ENCODE measurements around the gene C6orf47.

The C6orf47 gene

DNA sequence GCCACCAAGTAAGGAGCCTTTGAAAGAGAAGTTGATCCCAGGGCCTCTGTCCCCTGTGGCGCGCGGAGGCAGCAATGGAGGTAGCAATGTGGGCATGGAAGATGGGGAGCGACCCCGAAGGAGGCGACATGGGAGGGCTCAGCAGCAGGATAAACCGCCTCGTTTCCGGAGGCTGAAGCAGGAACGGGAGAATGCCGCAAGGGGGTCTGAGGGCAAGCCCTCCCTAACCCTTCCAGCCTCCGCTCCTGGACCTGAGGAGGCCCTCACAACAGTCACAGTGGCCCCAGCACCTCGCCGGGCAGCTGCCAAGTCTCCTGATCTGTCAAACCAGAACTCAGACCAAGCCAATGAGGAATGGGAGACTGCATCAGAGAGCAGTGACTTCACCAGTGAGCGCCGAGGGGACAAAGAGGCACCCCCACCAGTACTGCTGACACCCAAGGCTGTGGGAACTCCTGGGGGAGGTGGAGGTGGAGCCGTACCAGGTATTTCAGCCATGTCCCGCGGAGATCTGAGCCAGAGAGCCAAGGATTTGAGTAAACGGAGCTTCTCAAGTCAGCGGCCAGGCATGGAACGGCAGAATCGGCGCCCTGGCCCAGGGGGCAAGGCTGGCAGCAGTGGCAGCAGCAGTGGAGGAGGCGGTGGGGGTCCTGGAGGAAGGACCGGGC is 28.2 kb downstream of the C6orf47 start:
- Histone ChIP-seq H3K36me3 (ENCODE audit: insufficient read depth, low read length) (peaks cover 100% of the 10 kb centered on the region), H3K27ac (ENCODE audit: low read depth, low read length, poor library complexity, severe bottlenecking) (no peak overlapping the region), H3K4me2 (ENCODE audit: low read length) (no peak overlapping the region), H3K79me2 (ENCODE audit: insufficient read depth, low read length) (no peaks in the 10 kb centered on the region), H4K20me1 (ENCODE audit: insufficient read depth, low read length) (no peaks in the 10 kb centered on the region), H3K4me3 (ENCODE audit: low read depth, low read length, poor library complexity, severe bottlenecking) (no peak overlapping the region), H3K9me3 (ENCODE audit: low read length) (no peaks in the 10 kb centered on the region), H2AFZ (ENCODE audit: low read length) (no peak overlapping the region), H3K9ac (ENCODE audit: low read length) (no peak overlapping the region), H3K27me3 (ENCODE audit: insufficient read depth, low read length) (no peaks in the 10 kb centered on the region), H3K9me2 (ENCODE audit: low read depth, low read length) (no peaks in the 10 kb centered on the region), H3F3A (ENCODE audit: insufficient read depth, low read length) (no peaks in the 10 kb centered on the region), H3K4me1 (ENCODE audit: insufficient read depth, low read length, severe bottlenecking) (no peaks in the 10 kb centered on the region)
- no peak for TF ChIP-seq EZH2 (IDR thresholded peaks at IDR 0.05; ENCODE audit: borderline replicate concordance, low read length)
- TF ChIP-seq, protein P1, sequence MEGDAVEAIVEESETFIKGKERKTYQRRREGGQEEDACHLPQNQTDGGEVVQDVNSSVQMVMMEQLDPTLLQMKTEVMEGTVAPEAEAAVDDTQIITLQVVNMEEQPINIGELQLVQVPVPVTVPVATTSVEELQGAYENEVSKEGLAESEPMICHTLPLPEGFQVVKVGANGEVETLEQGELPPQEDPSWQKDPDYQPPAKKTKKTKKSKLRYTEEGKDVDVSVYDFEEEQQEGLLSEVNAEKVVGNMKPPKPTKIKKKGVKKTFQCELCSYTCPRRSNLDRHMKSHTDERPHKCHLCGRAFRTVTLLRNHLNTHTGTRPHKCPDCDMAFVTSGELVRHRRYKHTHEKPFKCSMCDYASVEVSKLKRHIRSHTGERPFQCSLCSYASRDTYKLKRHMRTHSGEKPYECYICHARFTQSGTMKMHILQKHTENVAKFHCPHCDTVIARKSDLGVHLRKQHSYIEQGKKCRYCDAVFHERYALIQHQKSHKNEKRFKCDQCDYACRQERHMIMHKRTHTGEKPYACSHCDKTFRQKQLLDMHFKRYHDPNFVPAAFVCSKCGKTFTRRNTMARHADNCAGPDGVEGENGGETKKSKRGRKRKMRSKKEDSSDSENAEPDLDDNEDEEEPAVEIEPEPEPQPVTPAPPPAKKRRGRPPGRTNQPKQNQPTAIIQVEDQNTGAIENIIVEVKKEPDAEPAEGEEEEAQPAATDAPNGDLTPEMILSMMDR (IDR thresholded peaks at IDR 0.05; ENCODE audit: low read length), result no peak

DNA sequence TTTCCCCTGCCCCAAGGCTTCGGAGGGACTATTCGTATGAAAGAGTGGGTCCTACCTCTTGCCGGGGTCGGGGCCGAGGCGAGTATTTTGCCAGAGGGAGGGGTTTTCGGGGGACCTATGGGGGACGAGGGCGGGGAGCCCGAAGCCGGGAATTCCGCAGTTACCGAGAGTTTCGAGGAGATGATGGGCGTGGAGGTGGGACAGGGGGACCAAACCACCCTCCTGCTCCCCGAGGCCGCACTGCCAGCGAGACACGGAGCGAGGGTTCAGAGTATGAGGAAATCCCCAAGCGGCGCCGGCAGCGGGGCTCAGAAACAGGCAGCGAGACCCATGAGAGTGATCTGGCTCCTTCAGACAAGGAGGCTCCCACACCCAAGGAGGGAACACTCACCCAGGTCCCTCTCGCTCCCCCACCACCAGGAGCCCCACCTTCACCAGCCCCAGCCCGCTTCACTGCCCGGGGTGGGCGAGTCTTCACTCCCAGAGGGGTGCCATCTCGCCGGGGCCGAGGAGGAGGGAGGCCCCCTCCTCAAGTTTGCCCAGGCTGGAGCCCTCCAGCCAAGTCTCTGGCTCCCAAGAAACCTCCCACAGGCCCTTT is 28.8 kb downstream of the C6orf47 start:
- Histone ChIP-seq H3K27ac (ENCODE audit: low read depth, low read length, poor library complexity, severe bottlenecking) (no peak overlapping the region), H3F3A (ENCODE audit: insufficient read depth, low read length) (no peaks in the 10 kb centered on the region), H3K4me2 (ENCODE audit: low read length) (no peak overlapping the region), H3K4me3 (ENCODE audit: low read depth, low read length, poor library complexity, severe bottlenecking) (no peak overlapping the region), H3K9ac (ENCODE audit: low read length) (no peak overlapping the region), H3K27me3 (ENCODE audit: insufficient read depth, low read length) (no peaks in the 10 kb centered on the region), H4K20me1 (ENCODE audit: insufficient read depth, low read length) (no peaks in the 10 kb centered on the region), H2AFZ (ENCODE audit: low read length) (no peak overlapping the region), H3K36me3 (ENCODE audit: insufficient read depth, low read length) (peaks cover 100% of the 10 kb centered on the region), H3K9me3 (ENCODE audit: low read length) (no peaks in the 10 kb centered on the region), H3K9me2 (ENCODE audit: low read depth, low read length) (no peaks in the 10 kb centered on the region), H3K79me2 (ENCODE audit: insufficient read depth, low read length) (no peaks in the 10 kb centered on the region), H3K4me1 (ENCODE audit: insufficient read depth, low read length, severe bottlenecking) (no peaks in the 10 kb centered on the region)
- TF ChIP-seq, protein P1 (IDR thresholded peaks at IDR 0.05; ENCODE audit: low read length), result no peak
- no peak for TF ChIP-seq EZH2 (IDR thresholded peaks at IDR 0.05; ENCODE audit: borderline replicate concordance, low read length)

DNA sequence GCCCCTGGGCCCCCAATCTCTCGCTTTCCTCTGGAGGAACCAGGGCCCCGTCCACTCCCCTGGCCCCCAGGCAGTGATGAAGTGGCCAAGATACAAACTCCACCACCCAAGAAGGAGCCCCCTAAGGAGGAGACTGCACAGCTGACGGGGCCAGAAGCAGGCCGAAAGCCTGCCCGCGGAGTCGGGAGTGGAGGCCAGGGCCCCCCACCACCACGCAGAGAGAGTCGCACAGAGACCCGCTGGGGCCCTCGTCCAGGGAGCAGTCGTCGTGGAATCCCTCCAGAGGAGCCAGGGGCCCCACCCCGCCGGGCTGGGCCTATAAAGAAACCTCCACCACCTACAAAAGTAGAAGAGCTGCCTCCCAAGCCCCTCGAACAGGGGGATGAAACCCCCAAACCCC is 29.4 kb downstream of the C6orf47 start:
- H3K9me2 ChIP-seq (ENCODE audit: low read depth, low read length), result no peaks in the 10 kb centered on the region
- H3F3A ChIP-seq (ENCODE audit: insufficient read depth, low read length), result no peaks in the 10 kb centered on the region
- H2AFZ ChIP-seq (ENCODE audit: low read length), result no peak overlapping the region
- H3K79me2 ChIP-seq (ENCODE audit: insufficient read depth, low read length), result no peaks in the 10 kb centered on the region
- no peaks in the 10 kb centered on the region for H3K9me3 ChIP-seq (ENCODE audit: low read length)
- H3K4me3 ChIP-seq (ENCODE audit: low read depth, low read length, poor library complexity, severe bottlenecking), result no peak overlapping the region
- no peaks in the 10 kb centered on the region for H4K20me1 ChIP-seq (ENCODE audit: insufficient read depth, low read length)
- no peaks in the 10 kb centered on the region for H3K4me1 ChIP-seq (ENCODE audit: insufficient read depth, low read length, severe bottlenecking)
- H3K9ac ChIP-seq (ENCODE audit: low read length), result no peak overlapping the region
- H3K27me3 ChIP-seq (ENCODE audit: insufficient read depth, low read length), result no peaks in the 10 kb centered on the region
- H3K4me2 ChIP-seq (ENCODE audit: low read length), result no peak overlapping the region
- peaks cover 100% of the 10 kb centered on the region for H3K36me3 ChIP-seq (ENCODE audit: insufficient read depth, low read length)
- TF ChIP-seq, protein P1 (IDR thresholded peaks at IDR 0.05; ENCODE audit: low read length), result no peak
- no peak for TF ChIP-seq EZH2 (IDR thresholded peaks at IDR 0.05; ENCODE audit: borderline replicate concordance, low read length)
- no peak overlapping the region for H3K27ac ChIP-seq (ENCODE audit: low read depth, low read length, poor library complexity, severe bottlenecking)

Data from OCI-LY1 (cell line).